GM21576 (cell line): Measurements from ENCODE around the gene ATG9A.
"Not testable (repeated sequence)": the region's sequence is repeated elsewhere in the genome, so short reads cannot be mapped to it uniquely, and the experiment has no call there.

Source experiments
- ATAC-seq: cut with Tn5 transposase; IDR thresholded peaks from one replicate; pipeline ENCODE4 v1.9.1; 2021; ENCODE audit warnings: mild to moderate bottlenecking, moderate library complexity; ENCODE audit not compliant: unreplicated experiment

Gene ATG9A, protein sequence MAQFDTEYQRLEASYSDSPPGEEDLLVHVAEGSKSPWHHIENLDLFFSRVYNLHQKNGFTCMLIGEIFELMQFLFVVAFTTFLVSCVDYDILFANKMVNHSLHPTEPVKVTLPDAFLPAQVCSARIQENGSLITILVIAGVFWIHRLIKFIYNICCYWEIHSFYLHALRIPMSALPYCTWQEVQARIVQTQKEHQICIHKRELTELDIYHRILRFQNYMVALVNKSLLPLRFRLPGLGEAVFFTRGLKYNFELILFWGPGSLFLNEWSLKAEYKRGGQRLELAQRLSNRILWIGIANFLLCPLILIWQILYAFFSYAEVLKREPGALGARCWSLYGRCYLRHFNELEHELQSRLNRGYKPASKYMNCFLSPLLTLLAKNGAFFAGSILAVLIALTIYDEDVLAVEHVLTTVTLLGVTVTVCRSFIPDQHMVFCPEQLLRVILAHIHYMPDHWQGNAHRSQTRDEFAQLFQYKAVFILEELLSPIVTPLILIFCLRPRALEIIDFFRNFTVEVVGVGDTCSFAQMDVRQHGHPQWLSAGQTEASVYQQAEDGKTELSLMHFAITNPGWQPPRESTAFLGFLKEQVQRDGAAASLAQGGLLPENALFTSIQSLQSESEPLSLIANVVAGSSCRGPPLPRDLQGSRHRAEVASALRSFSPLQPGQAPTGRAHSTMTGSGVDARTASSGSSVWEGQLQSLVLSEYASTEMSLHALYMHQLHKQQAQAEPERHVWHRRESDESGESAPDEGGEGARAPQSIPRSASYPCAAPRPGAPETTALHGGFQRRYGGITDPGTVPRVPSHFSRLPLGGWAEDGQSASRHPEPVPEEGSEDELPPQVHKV

DNA sequence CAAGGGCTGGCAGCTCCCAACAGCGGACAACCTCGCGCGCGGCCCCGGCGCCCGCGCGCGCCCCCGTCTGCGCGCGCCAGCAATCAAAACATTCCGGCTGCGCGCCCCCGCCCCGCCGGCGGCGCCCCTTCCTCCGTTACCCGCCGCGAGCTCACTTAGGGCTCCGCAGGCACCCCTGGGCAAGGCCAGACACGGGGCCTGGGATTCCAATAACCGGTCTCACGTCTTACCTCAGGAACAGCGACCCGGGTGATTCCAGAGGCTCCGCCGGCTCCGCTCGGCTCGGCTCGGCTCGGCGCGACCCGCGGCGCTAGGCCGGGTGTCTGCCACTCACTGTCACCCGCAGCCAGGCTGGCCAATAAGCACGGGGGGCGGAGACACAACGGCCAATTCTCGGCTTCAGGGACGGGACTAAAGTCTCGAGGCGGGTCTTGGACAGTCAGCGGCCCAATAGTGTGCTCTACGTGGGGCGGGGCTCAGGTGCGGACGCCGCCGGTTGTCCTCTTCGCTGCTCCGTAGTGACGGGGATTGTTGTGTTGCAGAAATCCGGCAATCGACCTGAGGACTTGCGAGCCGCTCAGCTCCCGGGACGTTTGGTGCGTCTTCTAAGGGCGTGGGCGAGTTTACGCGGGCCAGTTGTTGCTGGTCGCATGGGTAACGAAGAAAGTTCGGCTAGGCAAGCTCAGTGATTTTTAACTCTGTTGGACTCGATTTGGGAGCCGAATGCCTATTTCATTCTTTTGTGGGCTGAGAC, at the start of gene ATG9A, which contains the start of gene ANKZF1:
Gene ATG9A, minus strand, starts transcription at position 332 of the 754 bp plus-strand sequence. CDS start 1,612 bp downstream, outside the sequence.
Gene ANKZF1, plus strand, starts transcription at position 502 of the 754 bp plus-strand sequence. CDS start 452 bp downstream, outside the sequence.
- peak; percentile 98 for ATAC-seq

DNA sequence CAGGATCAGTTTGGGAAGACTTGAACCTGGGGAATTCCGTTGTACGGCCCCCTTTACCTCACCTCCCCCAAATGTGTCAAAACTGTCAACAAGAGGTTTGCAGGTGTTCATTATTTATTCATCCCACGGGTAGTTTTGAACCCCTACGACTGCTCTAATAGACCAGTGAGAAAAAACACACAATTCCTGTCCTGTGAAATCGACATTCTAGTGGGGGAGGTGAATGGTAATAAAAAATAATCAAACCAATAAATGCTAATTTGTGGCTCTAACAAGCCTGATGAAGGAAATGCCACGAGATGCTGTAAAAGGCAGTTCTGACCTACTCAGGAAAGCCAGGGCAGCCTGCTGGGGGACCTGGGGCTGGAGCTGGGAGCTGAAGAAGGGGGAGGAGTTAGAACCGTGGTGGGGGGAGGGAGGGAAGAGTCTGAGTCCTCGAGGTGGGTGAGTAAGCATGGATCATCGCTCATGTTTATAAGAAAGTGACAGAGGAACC, 49.3 kb upstream of the ATG9A start:
- ATAC-seq, result no peak

DNA sequence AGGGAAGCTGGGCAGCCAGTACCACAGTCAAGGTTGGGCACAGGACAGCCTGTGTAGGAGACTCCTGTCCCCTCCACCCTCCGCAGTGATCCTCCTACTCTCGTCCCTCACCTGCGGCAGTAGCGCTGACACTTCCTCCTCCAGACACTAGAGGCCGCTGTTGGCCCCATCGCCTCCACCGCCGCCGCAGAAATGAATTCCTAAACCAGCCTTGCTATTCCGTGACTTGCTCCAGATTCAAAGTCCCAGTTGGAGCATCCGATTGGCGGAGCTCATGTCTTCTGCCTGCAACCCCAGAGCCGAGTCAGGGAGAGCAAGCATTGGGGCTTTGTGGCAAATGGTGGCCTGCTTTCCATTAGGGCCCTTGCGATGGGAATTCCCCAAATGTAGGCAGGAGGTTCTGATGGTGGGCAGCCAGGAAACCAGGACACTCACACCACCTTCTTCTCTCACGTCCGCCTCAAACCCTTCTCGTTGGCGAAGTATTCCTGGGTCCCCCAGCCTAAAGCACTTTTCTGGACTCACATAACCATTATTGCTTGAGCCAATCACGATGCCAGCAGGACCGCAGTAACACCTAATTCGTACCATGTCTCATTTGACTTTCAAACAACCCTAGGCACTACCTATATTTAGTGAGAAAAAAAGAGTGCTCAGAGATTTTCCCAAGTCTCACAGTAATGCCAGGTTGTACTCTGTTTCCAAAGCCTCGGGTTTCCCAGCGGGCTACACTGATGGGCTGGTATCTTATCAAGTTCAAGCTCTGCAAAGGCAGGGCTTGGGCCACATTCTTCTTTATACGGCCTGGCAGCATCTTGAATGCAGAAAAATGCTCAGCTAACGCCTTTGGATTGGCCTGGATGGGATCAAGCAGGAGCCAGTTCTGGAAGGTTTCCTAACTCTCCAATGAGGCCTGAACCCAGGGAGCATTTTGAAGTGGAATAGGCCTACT, 48.5 kb upstream of the ATG9A start:
- peak; percentile 27 for ATAC-seq

DNA sequence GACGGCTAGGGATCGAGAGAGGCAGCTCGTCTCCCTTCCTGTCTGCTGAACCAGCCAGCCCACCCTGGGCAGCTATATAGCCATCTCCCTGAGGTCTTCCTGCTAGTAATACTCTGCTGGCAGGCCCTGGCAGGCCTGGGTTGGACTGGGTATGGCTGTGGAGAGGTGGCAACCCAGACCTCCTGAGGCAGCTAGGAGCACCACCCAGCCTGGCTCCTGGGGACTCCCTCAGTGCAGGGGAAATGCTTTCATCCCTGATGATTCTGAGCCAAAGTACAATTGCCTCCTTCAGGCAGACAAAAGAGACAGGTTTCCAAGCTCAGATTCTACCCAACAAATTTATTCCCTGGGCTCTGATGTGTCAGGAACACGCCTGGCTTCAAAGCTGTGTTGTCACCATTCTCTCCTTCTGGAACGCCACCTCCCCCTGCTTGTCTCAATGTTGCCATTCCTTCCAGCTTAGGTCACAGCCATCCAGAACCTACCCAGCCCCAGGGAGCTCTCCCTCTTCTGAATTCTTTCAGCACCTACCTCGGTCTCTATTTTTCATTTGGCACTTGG, 45.0 kb upstream of the ATG9A start:
- ATAC-seq, result no peak

DNA sequence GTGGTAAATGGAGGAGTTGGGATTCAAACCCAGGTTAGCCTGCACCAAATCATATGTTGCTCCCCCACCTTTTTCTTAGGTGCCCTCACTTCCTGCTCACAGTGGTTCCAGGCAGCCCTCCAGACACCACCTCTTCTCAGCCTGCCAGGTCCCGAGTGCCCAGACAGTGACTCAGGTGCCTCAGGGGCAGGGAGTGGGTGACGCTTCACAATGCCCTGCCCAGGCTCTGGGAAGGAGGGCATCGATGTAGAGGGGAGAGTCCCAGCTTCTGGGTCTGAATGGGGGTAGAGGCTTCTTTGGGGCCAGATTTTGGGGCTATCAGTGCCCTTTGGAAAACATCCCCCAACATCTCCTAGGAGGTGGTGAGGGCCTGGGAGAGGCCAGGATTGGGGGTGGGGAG, 44.5 kb upstream of the ATG9A start:
- no peak for ATAC-seq

DNA sequence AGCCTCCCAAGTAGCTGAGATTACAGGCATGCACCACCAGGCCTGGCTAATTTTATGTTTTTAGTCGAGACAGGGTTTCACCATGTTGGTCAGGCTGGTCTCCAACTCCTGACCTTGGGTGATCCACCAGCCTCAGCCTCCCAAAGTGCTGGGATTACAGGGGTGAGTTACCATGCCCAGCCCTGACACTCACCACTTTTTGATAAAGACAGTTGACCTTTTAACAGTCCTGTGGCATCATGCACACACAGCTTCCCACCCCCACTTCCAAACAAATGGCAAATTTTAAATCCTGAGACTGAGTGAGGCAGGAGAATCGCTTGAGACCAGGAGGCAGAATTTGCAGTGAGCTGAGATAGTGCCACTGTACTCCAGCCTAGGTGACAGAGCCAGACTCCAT, 43.6 kb upstream of the ATG9A start:
- no peak for ATAC-seq

DNA sequence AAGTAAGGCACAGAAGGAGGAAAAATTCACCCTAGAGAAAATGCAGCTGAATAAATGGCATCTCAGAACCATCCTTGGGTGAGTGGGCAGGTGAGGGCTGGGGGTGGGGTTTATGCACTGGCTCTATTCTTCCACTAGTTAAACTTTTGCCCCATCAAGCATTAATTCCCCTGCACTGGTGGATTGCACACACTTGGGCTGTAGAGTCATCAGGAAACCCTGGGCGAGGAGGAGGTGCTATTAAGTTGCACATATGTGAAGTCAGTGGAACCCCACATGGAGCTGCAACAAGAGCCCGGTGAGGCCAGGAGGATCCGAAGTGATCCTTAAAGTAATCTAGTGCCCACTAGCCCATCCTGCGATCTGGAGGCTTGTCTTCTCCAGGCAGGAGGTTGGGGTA, 42.9 kb upstream of the ATG9A start:
- no peak for ATAC-seq

DNA sequence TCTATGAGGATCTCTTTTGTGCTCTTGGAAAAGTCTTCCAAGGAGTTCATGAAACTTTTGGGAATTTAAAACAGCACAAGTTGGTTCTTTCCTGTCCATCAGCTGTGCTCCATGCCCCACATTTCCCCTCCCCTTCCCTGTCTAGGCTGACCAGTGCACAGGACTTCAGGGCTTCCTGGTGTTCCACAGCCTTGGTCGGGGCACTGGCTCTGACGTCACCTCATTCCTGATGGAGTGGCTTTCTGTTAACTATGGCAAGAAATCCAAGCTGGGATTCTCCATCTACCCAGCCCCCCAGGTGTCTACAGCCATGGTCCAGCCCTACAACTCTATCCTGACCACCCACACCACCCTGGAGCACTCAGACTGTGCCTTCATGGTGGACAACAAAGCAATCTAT, 41.6 kb upstream of the ATG9A start:
- ATAC-seq, result no peak

DNA sequence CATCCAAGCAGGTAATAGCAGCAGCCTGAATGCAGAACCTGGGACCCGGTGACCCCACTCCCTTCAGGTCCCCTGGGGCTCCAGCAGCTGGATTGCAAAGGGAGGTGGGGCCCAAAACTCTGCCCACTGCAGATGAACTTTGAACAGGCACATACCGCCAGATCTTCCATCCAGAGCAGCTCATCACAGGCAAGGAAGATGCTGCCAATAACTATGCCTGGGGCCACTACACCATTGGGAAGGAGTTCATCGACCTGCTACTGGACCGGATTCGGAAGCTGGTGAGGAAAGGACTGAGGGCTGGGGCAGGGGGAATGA, 40.6 kb upstream of the ATG9A start:
- ATAC-seq, result no peak

DNA sequence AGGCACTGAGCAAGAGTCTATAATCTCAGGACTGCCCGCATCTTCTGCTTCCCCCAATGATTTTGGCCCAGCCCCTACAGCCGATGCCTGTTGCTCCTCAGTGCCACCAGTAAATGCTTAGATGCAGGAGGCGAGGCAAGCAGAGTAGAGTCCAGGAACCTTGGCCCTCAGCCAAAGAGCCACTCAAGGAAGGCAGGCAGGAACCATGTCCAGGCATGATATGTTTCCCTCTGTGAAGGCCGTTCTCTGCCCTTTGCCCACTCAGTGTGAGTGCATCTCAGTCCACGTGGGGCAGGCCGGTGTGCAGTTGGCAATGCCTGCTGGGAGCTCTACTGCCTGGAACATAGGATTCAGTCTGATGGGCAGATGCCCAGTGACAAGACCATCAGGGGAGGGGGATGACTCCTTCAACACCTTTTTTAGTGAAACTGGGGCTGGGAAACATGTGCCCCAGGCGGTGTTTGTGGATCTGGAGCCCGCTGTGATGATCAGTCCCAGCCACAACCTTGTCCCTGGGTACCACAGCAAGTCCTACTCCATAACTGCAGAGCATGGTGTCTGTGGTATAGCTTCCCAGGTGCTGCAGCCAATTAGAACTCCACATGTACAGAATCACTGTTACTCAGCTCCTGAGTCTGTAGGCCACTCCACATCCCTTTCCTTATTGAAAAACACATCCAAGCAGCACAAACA, 40.1 kb upstream of the ATG9A start:
- ATAC-seq, result no peak

DNA sequence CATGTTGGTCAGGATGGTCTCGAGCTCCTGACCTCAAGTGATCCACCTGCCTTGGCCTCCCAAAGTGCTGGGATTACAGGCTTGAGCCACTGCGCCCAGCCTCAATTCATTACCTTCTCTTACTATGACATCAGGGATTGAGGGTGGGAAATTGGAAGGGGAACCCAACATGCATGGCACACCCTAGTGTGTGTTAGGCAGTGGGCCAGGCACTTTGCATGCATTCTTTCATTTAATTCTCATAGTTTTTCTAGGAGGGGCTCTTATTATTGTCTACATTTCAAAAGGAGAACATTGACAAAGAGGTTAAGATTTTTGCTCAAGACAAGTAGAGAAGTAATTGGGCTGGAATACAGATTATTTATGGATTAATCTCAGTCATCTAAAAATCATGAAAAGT, 38.9 kb upstream of the ATG9A start:
- ATAC-seq, result no peak

DNA sequence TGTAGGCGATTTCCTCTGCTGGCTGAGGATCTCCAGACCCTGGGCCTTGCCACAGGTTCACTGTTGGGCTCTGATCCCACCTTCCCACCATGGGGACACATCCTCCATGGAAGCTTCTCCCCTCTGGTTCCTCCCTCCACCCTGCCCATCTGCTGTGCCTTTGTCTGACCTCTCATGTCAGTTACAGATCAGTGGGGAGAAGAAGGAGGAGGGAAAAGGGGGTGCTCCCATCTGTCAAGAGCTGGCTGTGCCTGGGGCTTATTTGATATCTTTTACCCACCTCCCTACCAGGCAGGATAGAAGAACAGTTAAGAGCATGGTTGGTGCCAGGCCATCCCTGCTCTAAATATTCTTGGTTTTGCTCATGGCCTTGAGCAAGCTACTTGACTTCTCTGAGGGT, 37.5 kb upstream of the ATG9A start:
- ATAC-seq, result no peak

DNA sequence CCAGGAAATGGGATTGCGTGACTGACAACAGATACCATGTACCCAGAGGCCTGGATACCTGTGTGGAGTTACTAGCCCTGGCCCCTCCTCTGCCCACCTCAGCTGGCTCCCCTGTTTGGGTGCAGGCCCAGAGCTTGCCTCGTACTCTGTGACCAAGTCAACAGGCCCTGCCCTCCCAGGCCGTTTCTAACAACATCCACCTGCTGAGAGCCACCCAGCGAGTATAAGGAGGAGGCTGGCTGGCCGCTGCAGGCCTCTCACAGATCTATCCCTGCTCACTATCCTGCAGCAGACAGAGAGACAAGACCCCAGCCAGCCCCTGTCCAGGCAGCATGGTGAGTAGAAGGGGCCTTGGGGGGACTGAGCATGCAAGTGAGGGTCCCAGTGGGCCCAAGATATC, 36.8 kb upstream of the ATG9A start:
- ATAC-seq, result no peak

DNA sequence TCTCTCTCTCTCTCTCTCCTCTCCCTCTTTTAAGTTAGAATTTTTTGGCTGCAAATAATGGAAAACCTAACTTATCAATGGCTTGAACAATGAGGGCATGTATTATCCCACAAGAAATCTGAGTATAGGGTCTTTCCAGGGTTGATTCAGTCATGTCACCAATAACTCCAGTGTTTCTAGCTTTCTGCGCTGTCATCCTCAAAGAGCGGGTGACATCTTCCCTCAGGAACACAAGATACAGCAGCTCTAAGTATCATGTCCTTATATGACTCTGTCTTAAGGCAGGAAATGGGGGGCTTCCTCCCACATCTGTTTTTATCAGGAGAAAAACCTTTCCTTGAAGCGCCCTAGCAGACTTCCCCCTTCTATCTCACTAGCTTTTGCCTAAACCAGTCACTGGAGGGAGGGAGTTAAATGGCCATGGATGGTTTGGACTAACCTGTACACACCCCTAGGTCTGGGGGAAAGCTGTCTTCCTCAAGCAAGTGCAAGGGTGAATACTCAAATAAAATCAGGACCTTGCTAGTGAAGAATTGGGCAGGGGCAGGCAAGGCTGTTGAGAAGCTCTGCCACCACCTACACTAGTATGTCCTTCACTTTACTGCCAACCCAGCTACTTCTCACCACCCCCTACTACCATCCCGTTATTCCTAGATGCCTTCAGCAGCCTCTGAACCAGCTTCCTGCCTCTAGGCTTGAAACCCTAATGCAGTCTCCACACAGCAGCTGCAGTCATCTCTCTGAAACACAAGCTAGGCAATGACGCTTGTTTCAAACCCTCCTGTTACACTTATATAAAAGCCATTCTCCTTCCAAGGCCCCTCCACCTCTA, 31.8 kb upstream of the ATG9A start:
- no peak for ATAC-seq

DNA sequence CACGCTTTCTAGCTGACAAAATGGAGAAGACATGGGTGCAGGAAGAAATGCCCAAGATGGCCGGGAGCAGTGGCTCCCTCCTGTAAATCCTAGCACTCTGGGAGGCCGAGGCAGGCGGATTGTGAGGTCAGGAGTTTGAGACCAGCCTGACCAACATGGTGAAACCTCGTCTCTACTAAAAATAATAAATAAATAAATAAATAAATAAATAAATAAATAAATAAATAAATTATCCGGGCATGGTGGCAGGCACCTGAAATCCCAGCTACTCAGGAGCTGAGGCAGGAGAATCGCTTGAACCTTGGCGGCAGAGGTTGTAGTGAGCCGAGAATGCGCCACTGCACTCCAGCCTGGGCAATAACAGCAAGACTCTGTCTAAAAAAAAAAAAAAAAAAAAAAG, 29.5 kb upstream of the ATG9A start:
- ATAC-seq, result not testable (repeated sequence)

DNA sequence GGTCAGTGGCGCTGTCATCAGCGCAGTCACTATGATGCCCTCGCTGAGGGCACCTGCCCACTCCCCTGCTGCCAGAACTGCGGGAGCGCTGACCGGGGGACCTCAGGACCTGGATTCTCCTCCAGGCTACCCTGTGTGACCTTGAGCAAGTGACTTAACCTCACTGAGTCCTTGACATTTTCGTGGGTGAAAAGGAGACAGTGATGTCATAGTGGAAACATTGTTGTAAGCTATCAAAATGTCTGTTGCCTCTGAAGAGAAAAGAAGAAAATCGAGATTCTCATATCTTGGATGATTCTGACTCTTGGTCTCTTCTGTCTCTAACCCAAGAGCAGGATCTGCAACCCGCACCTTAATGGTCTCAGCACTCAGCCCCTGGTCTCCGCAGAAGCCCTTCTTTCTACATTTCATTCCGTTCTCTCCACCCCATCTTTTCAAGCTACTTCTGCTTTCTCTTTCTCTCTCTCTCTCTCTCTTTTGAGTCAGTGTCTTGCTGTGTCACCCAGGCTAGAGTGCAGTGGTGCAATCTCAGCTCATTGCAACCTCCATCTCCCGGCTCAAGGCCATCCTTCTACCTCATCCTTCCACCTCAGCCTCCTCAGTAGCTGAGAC, 25.3 kb upstream of the ATG9A start:
- no peak for ATAC-seq

DNA sequence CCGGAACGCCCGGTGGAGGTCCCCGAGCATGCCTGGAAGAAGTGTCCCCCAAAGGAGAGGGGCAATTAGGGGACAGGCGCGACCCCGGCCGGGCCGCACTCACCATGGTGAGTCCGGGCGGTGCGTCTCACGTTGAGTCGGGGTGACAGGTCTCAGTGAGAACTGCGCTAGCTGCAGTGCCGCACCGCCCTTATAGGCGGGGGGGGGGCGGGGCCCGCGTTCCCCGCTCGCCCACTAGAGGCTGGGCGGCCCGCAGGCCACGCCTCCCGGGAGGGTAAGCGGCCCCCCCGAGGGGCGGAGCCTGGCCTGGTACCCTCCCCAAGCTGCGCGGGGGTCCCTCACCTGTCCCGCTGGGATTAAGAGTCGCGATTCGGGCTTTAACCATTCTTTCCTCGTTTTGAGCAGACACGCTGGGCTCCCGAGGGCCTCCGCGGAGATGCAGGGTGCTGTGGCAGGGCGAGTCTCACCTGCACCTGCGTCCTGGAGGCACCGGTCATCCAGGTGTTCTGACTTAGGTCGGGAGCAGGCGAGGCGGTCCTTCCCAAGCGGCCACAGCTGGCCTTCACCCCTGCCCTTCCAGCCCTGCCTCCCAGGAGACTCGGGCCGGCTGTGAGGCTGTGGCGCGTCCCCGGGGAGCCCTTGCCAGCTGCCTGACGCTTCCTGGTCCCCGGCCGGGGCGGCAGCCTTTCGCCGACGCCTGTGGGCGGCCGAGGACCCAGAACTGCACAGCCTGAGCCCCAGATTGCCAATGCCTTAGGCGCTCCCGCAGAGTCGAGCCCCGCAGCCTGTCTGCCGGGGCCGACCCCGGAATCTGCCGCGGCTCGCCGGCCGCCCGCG, 24.5 kb upstream of the ATG9A start, which contains the start of gene TUBA4A:
Gene TUBA4A, minus strand, starts transcription at position 166 of the 837 bp plus-strand sequence. Its CDS starts 60 bp downstream, at position 106.
- peak; percentile 47 for ATAC-seq
